GM12878 (cell line): ENCODE results near the gene ZNF592. TPM values are rescaled to one million over a fixed set of nuclear protein-coding genes. Genes with fewer than 3 reads are reported as not detected.

ENCODE experiments used
- ATAC-seq: fragments of 200-7000 bp; cut with Tn5 transposase; 3 replicates; pipeline ENCODE4 v1.9.1; 2020; ENCODE audit warnings: mild to moderate bottlenecking, moderate library complexity
- BruUV-seq: library from RNA; stranded (reverse); fragments of 400-500 nt; replicated peaks from 2 replicates; lab custom pipeline; 2021; lab: Mats Ljungman, UMichigan
- CTCF ChIA-PET: fragments of 300-600 bp; sonication (Branson Sonifier 250); formaldehyde crosslinking; extraction: SDS; loops from one replicate; lab custom pipeline; 2021; ENCODE audit warnings: inconsistent platforms; lab: Yijun Ruan, JAX
- POLR2A ChIA-PET: fragments of 350-600 bp; formaldehyde crosslinking; extraction: SDS; loops from one replicate; lab custom pipeline; 2021; ENCODE audit warnings: inconsistent platforms; lab: Charles Lee
- RAD21 ChIA-PET: fragments of 300-600 bp; sonication (Branson Sonifier 250); formaldehyde crosslinking; loops from one replicate; lab custom pipeline; 2023; ENCODE audit warnings: antibody characterized with exemption; ENCODE audit not compliant: unreplicated experiment; lab: Charles Lee
- SMC1A ChIA-PET: fragments of 300-600 bp; sonication (Branson Sonifier 250); formaldehyde crosslinking; loops from one replicate; lab custom pipeline; 2023; ENCODE audit not compliant: unreplicated experiment, uncharacterized antibody; lab: Charles Lee
- DNase-seq: peaks from one replicate; pipeline ENCODE4 v3.0.0-alpha.2; 2011; ENCODE audit warnings: low read depth, low spot score
- FAIRE-seq: peaks from 3 replicates; lab custom pipeline; 2011; peaks lifted over from hg19 to GRCh38; lab: Jason Lieb, UNC
- H2AFZ ChIP-seq: 2 replicates; pipeline ENCODE4 v1.6.0; 2011; ENCODE audit warnings: low read depth, low read length, control low read depth; ENCODE audit not compliant: control insufficient read depth
- H3K27ac ChIP-seq: 2 replicates; pipeline ENCODE4 v1.5.1; 2011; ENCODE audit warnings: control low read depth; ENCODE audit not compliant: control insufficient read depth, insufficient read depth
- H3K27me3 ChIP-seq, 2 experiments: replicated peaks in 1 of 2; 2 replicates each; pipeline versions ENCODE4 v1.6.0 to v1.6.1; 2011; ENCODE audit warnings: low read length in 1 of 2; ENCODE audit not compliant: control insufficient read depth in 2 of 2, insufficient read depth in 2 of 2
- H3K36me3 ChIP-seq, 2 experiments: 2 replicates each; pipeline ENCODE4 v1.5.1; 2011; ENCODE audit warnings: low read length in 1 of 2; ENCODE audit not compliant: control insufficient read depth in 2 of 2, insufficient read depth in 2 of 2
- H3K4me1 ChIP-seq: 2 replicates; pipeline ENCODE4 v1.6.1; 2011; ENCODE audit warnings: mild to moderate bottlenecking, low read length, moderate library complexity, mixed read lengths; ENCODE audit not compliant: control insufficient read depth, insufficient read depth
- H3K4me2 ChIP-seq: 2 replicates; pipeline ENCODE4 v1.6.0; 2011; ENCODE audit warnings: control low read depth; ENCODE audit not compliant: control insufficient read depth, insufficient read depth
- H3K4me3 ChIP-seq: fragments of 200-600 bp; sonication (generic); 2 replicates; pipeline ENCODE4 v1.5.1; 2016
- H3K79me2 ChIP-seq: 2 replicates; pipeline ENCODE4 v1.6.0; 2011; ENCODE audit warnings: low read length; ENCODE audit not compliant: control insufficient read depth, insufficient read depth
- H3K9ac ChIP-seq: 2 replicates; pipeline ENCODE4 v1.8.0; 2011; ENCODE audit warnings: low read length, control low read depth, mixed read lengths; ENCODE audit not compliant: control insufficient read depth, insufficient read depth
- H3K9me3 ChIP-seq: replicated peaks from 3 replicates; pipeline ENCODE4 v1.5.1; 2011; ENCODE audit warnings: mild to moderate bottlenecking, low read length; ENCODE audit not compliant: control insufficient read depth, insufficient read depth
- H4K20me1 ChIP-seq: 2 replicates; pipeline ENCODE4 v1.6.0; 2011; ENCODE audit not compliant: control insufficient read depth, insufficient read depth
- ATF7 ChIP-seq: fragments of 450-650 bp; IDR thresholded peaks from 2 replicates; pipeline ENCODE4 v1.6.1; 2016; ENCODE audit warnings: low read depth, mild to moderate bottlenecking
- CHD2 ChIP-seq: IDR thresholded peaks from 2 replicates; pipeline ENCODE4 v1.6.1; 2011; ENCODE audit warnings: low read depth, low read length, improper control_type of control experiment, borderline replicate concordance
- CREM ChIP-seq: IDR thresholded peaks from 2 replicates; pipeline ENCODE4 v1.6.1; 2014; ENCODE audit warnings: antibody characterized with exemption, low read depth
- HDAC6 ChIP-seq: fragments of 200-600 bp; sonication (generic); IDR thresholded peaks from one replicate; pipeline ENCODE4 v1.8.0; 2017; ENCODE audit warnings: antibody characterized with exemption; ENCODE audit not compliant: unreplicated experiment
- IRF4 ChIP-seq: IDR thresholded peaks from 2 replicates; pipeline ENCODE4 v1.6.1; 2011; ENCODE audit warnings: low read depth, low read length
- KLF5 ChIP-seq: fragments of 450-650 bp; IDR thresholded peaks from 2 replicates; pipeline ENCODE4 v1.6.1; 2014; ENCODE audit warnings: mild to moderate bottlenecking; ENCODE audit not compliant: partially characterized antibody
- MEF2A ChIP-seq: IDR thresholded peaks from 2 replicates; pipeline ENCODE4 v1.6.1; 2011; ENCODE audit warnings: low read depth, mild to moderate bottlenecking, low read length, moderate library complexity; ENCODE audit not compliant: insufficient read depth
- MXI1 ChIP-seq: fragments of 150-350 bp; IDR thresholded peaks from 2 replicates; pipeline ENCODE4 v1.6.1; 2011; ENCODE audit warnings: low read depth, mild to moderate bottlenecking, inconsistent platforms, low read length, improper control_type of control experiment
- NRF1 ChIP-seq: conservative IDR thresholded peaks from 2 replicates; pipeline ENCODE4 v1.6.1; 2011; ENCODE audit warnings: mild to moderate bottlenecking, low read depth, low read length, improper control_type of control experiment
- PML ChIP-seq: IDR thresholded peaks from 2 replicates; pipeline ENCODE4 v1.6.1; 2012; ENCODE audit warnings: low read length, inconsistent platforms
- POLR2A ChIP-seq: IDR thresholded peaks from 2 replicates; pipeline ENCODE4 v1.6.1; 2011; ENCODE audit warnings: low read depth, mild to moderate bottlenecking, low read length
- POU2F2 ChIP-seq: IDR thresholded peaks from 3 replicates; pipeline ENCODE4 v1.6.1; 2011; ENCODE audit warnings: low read depth, mild to moderate bottlenecking, low read length, borderline replicate concordance
- SP1 ChIP-seq: IDR thresholded peaks from one replicate; pipeline ENCODE4 v1.6.1; 2011; ENCODE audit warnings: low read depth, low read length
- TCF3 ChIP-seq: IDR thresholded peaks from 2 replicates; pipeline ENCODE4 v1.6.1; 2012; ENCODE audit warnings: low read depth, mild to moderate bottlenecking, low read length, borderline replicate concordance; ENCODE audit not compliant: insufficient read depth
- ZNF622 ChIP-seq: fragments of 450-650 bp; IDR thresholded peaks from 2 replicates; pipeline ENCODE4 v1.6.1; 2017; ENCODE audit warnings: mild to moderate bottlenecking, inconsistent platforms
- ZSCAN29 ChIP-seq: fragments of 450-650 bp; IDR thresholded peaks from 2 replicates; pipeline ENCODE4 v1.6.1; 2017; ENCODE audit warnings: mild to moderate bottlenecking, moderate library complexity
- WGBS: methylation state at CpG from one replicate; pipeline ENCODE4 v1.1.6; 2016; ENCODE audit warnings: low lambda C conversion rate; ENCODE audit not compliant: insufficient replicate concordance, insufficient coverage; ENCODE audit errors: missing lambda C conversion rate; 5-methylcytosine and 5-hydroxymethylcytosine counted together
- in situ Hi-C: fragments of 300-500 bp; cut with MboI; formaldehyde crosslinking; loops from 9 replicates; pipeline ENCODE4 v1.14.3; 2018; ENCODE audit warnings: mixed read lengths
- intact Hi-C: fragments of 100-400 bp; cut with micrococcal nuclease; formaldehyde crosslinking; loops from one replicate; pipeline ENCODE4 v1.14.2; 2022; ENCODE audit not compliant: unreplicated experiment
- polyA plus RNA-seq, 11 experiments: library from polyadenylated mRNA; depleted of rRNA in 4 of 11; unstranded in 6 of 11; stranded (reverse) in 5 of 11; fragments of >200 nt; fragmentation: Nextera tagmentation in 4 of 11; fragmentation: Illumina TruSeq in 1 of 11; extraction: Ambion mirVana in 4 of 11; extraction: Trizol in 1 of 11; gene quantifications; 1 replicate in 1 of 11; 2 replicates in 10 of 11; pipeline versions ENCODE4 v1.2.1 to v1.2.3, GENCODE V29; 2011 to 2016; ENCODE audit warnings: inconsistent platforms in 2 of 11, missing spikeins in 2 of 11, low read depth in 1 of 11
- total RNA-seq, 4 experiments: library from RNA; depleted of rRNA in 3 of 4; stranded (reverse); fragments of >200 nt in 3 of 4; fragmentation: Illumina TruSeq in 1 of 4; extraction: Trizol in 1 of 4; gene quantifications; 2 replicates each; pipeline versions ENCODE4 v1.2.1 to v1.2.3, GENCODE V29; 2013 to 2021

Gene ZNF592
- total and polyA plus RNA-seq, 10 of the 15 experiments (the other 5 are each of a cell fraction or from before 2014, with no cell fraction given), result 0.95 to 23.7 (median 8.6) TPM

- no peak overlapping the region for H3K4me3 ChIP-seq
- WGBS, result 96% methylated on average over 17 of the region's 17 CpGs
- ChIA-PET CTCF (no interaction called here), SMC1A (no interaction called here), POLR2A (no interaction called here), RAD21 (no interaction called here)
- peaks cover 22% of the 10 kb centered on the region for H3K79me2 ChIP-seq
- TF ChIP-seq POLR2A (peak; percentile 35; the same call in 1 of the 2 replicates), MXI1 (no peak), CREM (no peak), SP1 (no peak)
- intact Hi-C loops (no loop called here), in situ Hi-C loops (no loop called here)
- H2AFZ ChIP-seq, result no peak overlapping the region
- H3K27ac ChIP-seq, result no peak overlapping the region
- no peak for DNase-seq
- H3K9me3 ChIP-seq, result no peaks in the 10 kb centered on the region
- H3K4me2 ChIP-seq, result no peak overlapping the region
- H4K20me1 ChIP-seq, result peaks cover 3% of the 10 kb centered on the region; the same call in 1 of the 2 replicates
- H3K4me1 ChIP-seq, result peaks cover 15% of the 10 kb centered on the region
- no peak for FAIRE-seq
- H3K36me3 ChIP-seq, result peaks cover 39% of the 10 kb centered on the region in 2 experiments
- H3K9ac ChIP-seq, result no peak overlapping the region
- no peaks in the 10 kb centered on the region for H3K27me3 ChIP-seq
- no TSS peak for BruUV-seq
- ATAC-seq, result no peak
Observed at GRCh38 chr15:84784262-84784661, 35.9 kb downstream of the ZNF592 start.

- ChIA-PET POLR2A (no interaction called here), CTCF (interaction anchor here (0.6 kb wide), 1 partner anchor 143 kb away, joined by 3 read pairs; no protein-coding TSS in a partner anchor), RAD21 (no interaction called here), SMC1A (interaction anchor here (0.9 kb wide), 1 partner anchor 186 kb away, joined by 3 read pairs; no protein-coding TSS in a partner anchor)
- no peak for TF ChIP-seq PML
- TF ChIP-seq IRF4, result no peak
- no peak for TF ChIP-seq HDAC6
- no peak for TF ChIP-seq ZSCAN29
- no peak for TF ChIP-seq KLF5
- no peak for TF ChIP-seq ZNF622
- TF ChIP-seq ATF7, result no peak
- TF ChIP-seq MEF2A, result no peak
- no peak for TF ChIP-seq NRF1
- no peak for TF ChIP-seq CHD2
- no peak for TF ChIP-seq TCF3
- no peak for TF ChIP-seq POU2F2
- Histone ChIP-seq H3K4me2 (no peak overlapping the region), H3K4me1 (peaks cover 19% of the 10 kb centered on the region), H3K4me3 (no peak overlapping the region), H3K27ac (no peak overlapping the region), H4K20me1 (peaks cover 3% of the 10 kb centered on the region; the same call in 1 of the 2 replicates), H3K79me2 (peaks cover 24% of the 10 kb centered on the region), H3K9me3 (no peaks in the 10 kb centered on the region), H2AFZ (no peak overlapping the region), H3K36me3 (peaks cover 39% of the 10 kb centered on the region in 2 experiments), H3K9ac (no peak overlapping the region), H3K27me3 (no peaks in the 10 kb centered on the region)
- no peak for DNase-seq
- BruUV-seq, result no TSS peak
- no peak for FAIRE-seq
- intact Hi-C loops, result no loop called here
- 82% methylated on average over 5 of the region's 5 CpGs for WGBS
- in situ Hi-C loops, result no loop called here
- no peak for ATAC-seq
Observed at GRCh38 chr15:84785053-84785452, 36.7 kb downstream of the ZNF592 start.
